NK-92 treated with Interleukin-12 subunit alpha and Interleukin-12 subunit beta, amount 100 ng/mL, for 24 hours (cell line): Measurements from ENCODE around the gene TSEN54.
"Not testable (repeated sequence)": the region's sequence is repeated elsewhere in the genome, so short reads cannot be mapped to it uniquely, and the experiment has no call there.

Source experiments
- DNase-seq: peaks from one replicate; lab custom pipeline; 2025; lab: John Stamatoyannopoulos, UW

The TSEN54 gene

GRCh38 chr17:75516255-75516618 lies at the start of gene TSEN54:
Gene TSEN54, plus strand, starts transcription at chr17:75516528. Its CDS starts 33 bp downstream, at chr17:75516561.
- DNase-seq = peak; percentile 92

GRCh38 chr17:75468291-75468754 lies 48.0 kb upstream of the TSEN54 start:
- DNase-seq = no peak

GRCh38 chr17:75468779-75469373 lies 47.5 kb upstream of the TSEN54 start:
- no peak for DNase-seq

GRCh38 chr17:75471207-75471606 lies 45.1 kb upstream of the TSEN54 start:
- DNase-seq = no peak

GRCh38 chr17:75472119-75472518 lies 44.2 kb upstream of the TSEN54 start:
- DNase-seq = no peak

GRCh38 chr17:75473246-75473645 lies 43.1 kb upstream of the TSEN54 start:
- no peak for DNase-seq

GRCh38 chr17:75474736-75475135 lies 41.6 kb upstream of the TSEN54 start:
- no peak for DNase-seq

- DNase-seq = no peak
Measured at GRCh38 chr17:75475144-75475835, 41.0 kb upstream of the TSEN54 start.

- DNase-seq = no peak
Measured at GRCh38 chr17:75475851-75476250, 40.5 kb upstream of the TSEN54 start.

- DNase-seq = no peak
Measured at GRCh38 chr17:75476271-75476671, 40.1 kb upstream of the TSEN54 start.

GRCh38 chr17:75476752-75477489 lies 39.4 kb upstream of the TSEN54 start:
- DNase-seq = no peak

GRCh38 chr17:75477490-75477862 lies 38.9 kb upstream of the TSEN54 start:
- not testable (repeated sequence) for DNase-seq

- DNase-seq = no peak
Measured at GRCh38 chr17:75478508-75478907, 37.8 kb upstream of the TSEN54 start.

- DNase-seq = no peak
Measured at GRCh38 chr17:75480281-75480680, 36.0 kb upstream of the TSEN54 start.

GRCh38 chr17:75481194-75482068 lies 34.9 kb upstream of the TSEN54 start:
- no peak for DNase-seq

GRCh38 chr17:75482098-75482942 lies 34.0 kb upstream of the TSEN54 start:
- DNase-seq = no peak

- DNase-seq = no peak
Measured at GRCh38 chr17:75485688-75486087, 30.6 kb upstream of the TSEN54 start.

- no peak for DNase-seq
Measured at GRCh38 chr17:75486151-75486550, 30.2 kb upstream of the TSEN54 start.

- DNase-seq = no peak
Measured at GRCh38 chr17:75486951-75487350, 29.4 kb upstream of the TSEN54 start.

- DNase-seq = no peak
Measured at GRCh38 chr17:75487351-75488070, 28.8 kb upstream of the TSEN54 start.
